BE2C (cell line): ENCODE measurements around the gene PYDC2. TPM values are rescaled to one million over a fixed set of nuclear protein-coding genes. Genes with fewer than 3 reads are reported as not detected.

ENCODE experiments used
- DNase-seq: peaks from one replicate; pipeline ENCODE4 v3.0.0-alpha.2; 2020
- H3K27me3 ChIP-seq: fragments of 250-450 bp; sonication (Bioruptor Pico); 2 replicates; pipeline ENCODE4 v1.5.1; 2020; ENCODE audit warnings: mild to moderate bottlenecking
- H3K36me3 ChIP-seq: fragments of 250-450 bp; sonication (Bioruptor Pico); 2 replicates; pipeline ENCODE4 v1.5.1; 2020; ENCODE audit warnings: mild to moderate bottlenecking
- H3K4me1 ChIP-seq: fragments of 250-450 bp; sonication (Bioruptor Pico); 2 replicates; pipeline ENCODE4 v1.5.1; 2020
- H3K4me3 ChIP-seq: 2 replicates; pipeline ENCODE4 v1.5.1; 2011; ENCODE audit warnings: low read depth, low read length
- H3K9me3 ChIP-seq: fragments of 250-450 bp; sonication (Bioruptor Pico); 2 replicates; pipeline ENCODE4 v1.5.1; 2020
- polyA plus RNA-seq: library from polyadenylated mRNA; unstranded; fragments of >200 nt; gene quantifications from one replicate; pipeline ENCODE4 v1.2.1, GENCODE V29; 2012; ENCODE audit warnings: low read depth, missing spikeins; ENCODE audit not compliant: insufficient read length, insufficient read depth
- TF ChIP-seq, protein P1 (sequence below): IDR thresholded peaks from 2 replicates; pipeline ENCODE4 v1.5.1; 2012; ENCODE audit warnings: mild to moderate bottlenecking, low read depth, low read length

The PYDC2 gene
- not detected for polyA plus RNA-seq

DNA sequence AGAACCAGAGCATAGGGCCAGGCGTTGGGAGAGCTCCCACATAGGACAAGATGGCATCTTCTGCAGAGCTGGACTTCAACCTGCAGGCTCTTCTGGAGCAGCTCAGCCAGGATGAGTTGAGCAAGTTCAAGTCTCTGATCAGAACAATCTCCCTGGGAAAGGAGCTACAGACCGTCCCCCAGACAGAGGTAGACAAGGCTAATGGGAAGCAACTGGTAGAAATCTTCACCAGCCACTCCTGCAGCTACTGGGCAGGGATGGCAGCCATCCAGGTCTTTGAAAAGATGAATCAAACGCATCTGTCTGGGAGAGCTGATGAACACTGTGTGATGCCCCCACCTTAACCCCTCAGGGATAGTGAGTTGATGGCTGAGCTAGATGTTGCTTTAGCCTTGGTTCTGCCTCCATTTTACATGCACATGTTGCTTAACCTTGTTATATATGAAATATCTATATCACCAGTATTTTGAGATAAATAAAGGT, at the start of gene PYDC2:
PYDC2 (plus strand) TSS at position 51 of the 483 bp plus-strand sequence; CDS start at position 51, 0 bp downstream.
- H3K4me1 ChIP-seq = no peaks in the 10 kb centered on the region
- H3K27me3 ChIP-seq = no peaks in the 10 kb centered on the region
- H3K4me3 ChIP-seq = no peak within 1 kb of the TSS
- TF ChIP-seq, protein P1, sequence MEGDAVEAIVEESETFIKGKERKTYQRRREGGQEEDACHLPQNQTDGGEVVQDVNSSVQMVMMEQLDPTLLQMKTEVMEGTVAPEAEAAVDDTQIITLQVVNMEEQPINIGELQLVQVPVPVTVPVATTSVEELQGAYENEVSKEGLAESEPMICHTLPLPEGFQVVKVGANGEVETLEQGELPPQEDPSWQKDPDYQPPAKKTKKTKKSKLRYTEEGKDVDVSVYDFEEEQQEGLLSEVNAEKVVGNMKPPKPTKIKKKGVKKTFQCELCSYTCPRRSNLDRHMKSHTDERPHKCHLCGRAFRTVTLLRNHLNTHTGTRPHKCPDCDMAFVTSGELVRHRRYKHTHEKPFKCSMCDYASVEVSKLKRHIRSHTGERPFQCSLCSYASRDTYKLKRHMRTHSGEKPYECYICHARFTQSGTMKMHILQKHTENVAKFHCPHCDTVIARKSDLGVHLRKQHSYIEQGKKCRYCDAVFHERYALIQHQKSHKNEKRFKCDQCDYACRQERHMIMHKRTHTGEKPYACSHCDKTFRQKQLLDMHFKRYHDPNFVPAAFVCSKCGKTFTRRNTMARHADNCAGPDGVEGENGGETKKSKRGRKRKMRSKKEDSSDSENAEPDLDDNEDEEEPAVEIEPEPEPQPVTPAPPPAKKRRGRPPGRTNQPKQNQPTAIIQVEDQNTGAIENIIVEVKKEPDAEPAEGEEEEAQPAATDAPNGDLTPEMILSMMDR = no peak
- peak; percentile 53 for DNase-seq
- H3K9me3 ChIP-seq = no peaks in the 10 kb centered on the region
- no peaks in the 10 kb centered on the region for H3K36me3 ChIP-seq

DNA sequence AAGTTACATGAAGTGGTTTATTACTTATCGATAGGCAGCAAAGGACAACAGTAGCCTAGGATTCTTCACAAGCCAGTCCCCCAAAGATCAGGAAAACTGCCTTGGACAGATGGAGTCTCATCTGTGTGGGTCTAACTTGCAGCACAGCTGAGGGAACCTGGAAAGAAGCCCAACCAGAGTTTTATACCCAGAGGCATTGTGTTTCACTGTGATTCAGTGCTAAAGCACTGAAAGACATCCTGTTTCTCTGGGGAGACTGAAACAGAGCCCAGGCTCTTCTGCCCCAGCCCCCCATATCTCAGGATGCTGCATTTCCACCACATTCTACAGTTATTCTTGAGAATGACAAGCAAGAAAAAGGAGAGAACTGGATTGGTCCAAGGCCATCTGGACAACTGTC, 48.2 kb upstream of the PYDC2 start:
- H3K36me3 ChIP-seq = no peaks in the 10 kb centered on the region
- no peaks in the 10 kb centered on the region for H3K27me3 ChIP-seq
- no peak for DNase-seq
- no peaks in the 10 kb centered on the region for H3K4me1 ChIP-seq
- H3K9me3 ChIP-seq = no peaks in the 10 kb centered on the region
- TF ChIP-seq, protein P1 = no peak
- no peak overlapping the region for H3K4me3 ChIP-seq

DNA sequence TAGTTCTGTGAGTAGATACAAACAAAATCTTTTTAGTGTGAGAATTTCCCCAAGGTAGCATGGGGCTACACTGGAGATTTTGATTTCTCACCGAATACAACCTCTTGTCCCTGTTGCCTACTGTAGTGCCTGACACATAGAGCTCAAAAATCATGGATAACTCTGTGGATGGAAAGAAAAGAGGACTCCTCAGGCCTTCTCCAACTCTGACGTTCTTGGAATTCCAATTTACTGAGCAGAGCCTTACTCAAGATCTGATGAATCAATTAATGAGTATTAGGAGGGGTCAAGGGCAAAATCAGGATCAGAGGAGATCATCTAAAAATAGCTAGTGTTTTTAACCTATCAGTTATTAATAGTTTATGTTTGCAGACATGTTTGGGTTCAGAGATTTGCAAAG, 46.7 kb upstream of the PYDC2 start:
- Histone ChIP-seq H3K4me1 (no peaks in the 10 kb centered on the region), H3K9me3 (no peaks in the 10 kb centered on the region), H3K4me3 (no peak overlapping the region), H3K27me3 (no peaks in the 10 kb centered on the region), H3K36me3 (no peaks in the 10 kb centered on the region)
- no peak for DNase-seq
- TF ChIP-seq, protein P1 = no peak

DNA sequence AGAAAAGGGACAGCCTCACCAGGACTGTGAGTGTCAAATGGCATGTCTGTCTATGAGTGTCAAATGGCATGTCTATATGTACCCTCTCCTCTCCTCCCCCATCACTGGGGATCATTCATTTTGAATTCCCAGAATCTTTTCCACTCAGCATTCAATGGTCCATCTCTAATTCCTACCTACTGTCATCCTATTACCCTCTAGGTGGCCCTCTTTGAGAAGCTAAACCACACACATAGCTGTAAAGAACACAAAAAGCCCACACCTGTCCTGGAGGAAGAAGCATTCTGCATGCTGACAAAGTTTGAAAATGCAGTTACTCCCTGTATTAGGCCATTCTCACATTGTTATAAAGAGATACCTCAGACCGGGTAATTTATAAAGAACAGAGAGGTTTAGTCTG, 46.2 kb upstream of the PYDC2 start:
- H3K9me3 ChIP-seq = no peaks in the 10 kb centered on the region
- DNase-seq = no peak
- no peaks in the 10 kb centered on the region for H3K36me3 ChIP-seq
- TF ChIP-seq, protein P1 = no peak
- no peak overlapping the region for H3K4me3 ChIP-seq
- no peaks in the 10 kb centered on the region for H3K4me1 ChIP-seq
- H3K27me3 ChIP-seq = no peaks in the 10 kb centered on the region

DNA sequence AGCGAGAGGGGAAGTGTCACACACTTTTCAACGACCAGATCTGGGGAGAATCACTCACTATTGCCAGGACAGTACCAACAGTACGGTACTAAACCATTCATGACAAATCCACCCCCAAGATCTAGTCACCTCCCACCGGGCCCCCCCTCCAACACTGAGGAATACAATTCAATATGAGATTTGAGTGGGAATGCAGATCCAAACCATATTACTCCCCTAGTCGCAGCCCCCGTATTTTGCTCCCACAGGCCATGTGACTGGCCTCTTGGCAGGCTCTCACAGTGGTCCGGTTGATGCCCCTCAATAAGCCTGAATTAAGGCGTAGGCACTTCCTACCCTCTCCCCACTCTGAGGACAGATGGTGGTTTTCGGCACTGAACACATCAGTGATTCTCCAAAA, 45.4 kb upstream of the PYDC2 start:
- Histone ChIP-seq H3K36me3 (no peaks in the 10 kb centered on the region), H3K9me3 (no peaks in the 10 kb centered on the region), H3K4me3 (no peak overlapping the region), H3K27me3 (no peaks in the 10 kb centered on the region), H3K4me1 (no peaks in the 10 kb centered on the region)
- no peak for DNase-seq
- TF ChIP-seq, protein P1 = no peak

DNA sequence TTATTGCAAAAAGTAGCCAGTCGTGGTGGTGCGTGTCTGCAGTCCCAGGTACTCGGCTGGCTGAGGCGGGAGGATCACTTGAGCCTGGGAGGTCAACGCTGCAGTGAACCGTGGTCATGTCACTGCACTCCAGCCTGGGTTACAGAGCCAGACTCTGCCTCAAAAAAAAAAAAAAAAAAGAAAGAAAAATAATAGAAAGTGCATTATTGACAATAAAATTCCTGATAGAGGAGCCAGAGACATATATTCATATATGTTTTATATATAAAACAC, 43.6 kb upstream of the PYDC2 start:
- no peaks in the 10 kb centered on the region for H3K36me3 ChIP-seq
- H3K4me1 ChIP-seq = no peaks in the 10 kb centered on the region
- H3K27me3 ChIP-seq = no peaks in the 10 kb centered on the region
- TF ChIP-seq, protein P1 = no peak
- no peak for DNase-seq
- no peaks in the 10 kb centered on the region for H3K9me3 ChIP-seq
- H3K4me3 ChIP-seq = no peak overlapping the region
